Neural progenitor cell (in vitro differentiated cells): ENCODE data around the gene ARHGEF40. TPM values are rescaled to one million over a fixed set of nuclear protein-coding genes. Genes with fewer than 3 reads are reported as not detected.

ENCODE experiments used
- DNase-seq: peaks from one replicate; pipeline ENCODE4 v3.0.0-alpha.2; 2016; ENCODE audit warnings: low spot score
- H2AFZ ChIP-seq: fragments of 200-600 bp; sonication (generic); replicated peaks from 2 replicates; pipeline ENCODE4 v1.6.1; 2016; ENCODE audit warnings: antibody characterized with exemption
- H3F3A ChIP-seq: fragments of 200-600 bp; sonication (generic); 2 replicates; pipeline ENCODE4 v1.6.1; 2016; ENCODE audit warnings: antibody characterized with exemption, low read depth
- H3K27ac ChIP-seq: fragments of 200-600 bp; sonication (generic); 2 replicates; pipeline ENCODE4 v1.5.1; 2016; ENCODE audit warnings: mild to moderate bottlenecking
- H3K27me3 ChIP-seq: fragments of 200-600 bp; sonication (generic); 2 replicates; pipeline ENCODE4 v1.6.1; 2016; ENCODE audit warnings: mild to moderate bottlenecking, moderate library complexity
- H3K36me3 ChIP-seq: fragments of 200-600 bp; sonication (generic); 2 replicates; pipeline ENCODE4 v1.5.1; 2016
- H3K4me1 ChIP-seq: fragments of 200-600 bp; sonication (generic); 2 replicates; pipeline ENCODE4 v1.6.1; 2016; ENCODE audit warnings: mixed run types
- H3K4me2 ChIP-seq: fragments of 200-600 bp; sonication (generic); 2 replicates; pipeline ENCODE4 v1.6.1; 2016
- H3K4me3 ChIP-seq: fragments of 200-600 bp; sonication (generic); 2 replicates; pipeline ENCODE4 v1.5.1; 2016
- H3K79me2 ChIP-seq: fragments of 200-600 bp; sonication (generic); 2 replicates; pipeline ENCODE4 v1.6.1; 2016; ENCODE audit warnings: low read depth
- H3K9ac ChIP-seq: fragments of 200-600 bp; sonication (generic); 2 replicates; pipeline ENCODE4 v1.6.1; 2016
- H3K9me3 ChIP-seq: fragments of 200-600 bp; sonication (generic); 2 replicates; pipeline ENCODE4 v1.5.1; 2016; ENCODE audit warnings: low read depth
- H4K20me1 ChIP-seq: fragments of 200-600 bp; sonication (generic); 2 replicates; pipeline ENCODE4 v1.6.1; 2016; ENCODE audit warnings: low read depth
- H3K27ac Mint-ChIP-seq: 3 replicates; pipeline ENCODE4 v1.8.0; 2021; ENCODE audit warnings: mixed read lengths
- H3K27me3 Mint-ChIP-seq: 2 replicates; pipeline ENCODE4 v1.8.0; 2022; ENCODE audit warnings: low read depth, mild to moderate bottlenecking, inconsistent platforms, moderate library complexity, mixed read lengths; ENCODE audit not compliant: insufficient read depth
- H3K36me3 Mint-ChIP-seq: 3 replicates; pipeline ENCODE4 v1.8.0; 2021; ENCODE audit warnings: mixed read lengths
- H3K4me1 Mint-ChIP-seq: 3 replicates; pipeline ENCODE4 v1.8.0; 2021; ENCODE audit warnings: mixed read lengths
- H3K4me3 Mint-ChIP-seq: 3 replicates; pipeline ENCODE4 v1.8.0; 2021; ENCODE audit warnings: mild to moderate bottlenecking, moderate library complexity, mixed read lengths
- H3K9me3 Mint-ChIP-seq: 3 replicates; pipeline ENCODE4 v1.8.0; 2020; ENCODE audit warnings: mixed read lengths
- CTCF ChIP-seq: fragments of 200-600 bp; sonication (generic); IDR thresholded peaks from 2 replicates; pipeline ENCODE4 v1.5.1; 2017; ENCODE audit warnings: antibody characterized with exemption, mild to moderate bottlenecking
- EZH2 ChIP-seq: fragments of 200-600 bp; sonication (generic); IDR thresholded peaks from 2 replicates; pipeline ENCODE4 v1.6.1; 2017; ENCODE audit warnings: antibody characterized with exemption, mild to moderate bottlenecking, moderate library complexity
- EZH2phosphoT487 ChIP-seq: fragments of 200-600 bp; sonication (generic); IDR thresholded peaks from 2 replicates; pipeline ENCODE4 v1.6.1; 2017; ENCODE audit warnings: antibody characterized with exemption
- total RNA-seq: library from RNA; depleted of rRNA; stranded (reverse); fragments of >200 nt; gene quantifications from 2 replicates; pipeline ENCODE4 v1.2.3, GENCODE V29; 2015; ENCODE audit warnings: low replicate concordance

Gene ARHGEF40
- total RNA-seq, 1 donor from 2014 or later = 15.0 TPM

- Histone ChIP-seq H2AFZ (no peak overlapping the region), H3K27ac (no peak overlapping the region), H3K79me2 (peaks cover 23% of the 10 kb centered on the region), H3K4me1 (peaks cover 10% of the 10 kb centered on the region), H4K20me1 (peaks cover 13% of the 10 kb centered on the region), H3K9ac (no peak overlapping the region), H3K4me2 (peak overlapping the region; percentile 92), H3K27me3 (peaks cover 7% of the 10 kb centered on the region), H3K36me3 (no peaks in the 10 kb centered on the region), H3K9me3 (no peaks in the 10 kb centered on the region), H3K4me3 (peak overlapping the region; percentile 75), H3F3A (peaks cover 44% of the 10 kb centered on the region)
- Mint-ChIP-seq H3K9me3 (no peaks in the 10 kb centered on the region), H3K27me3 (peaks cover 8% of the 10 kb centered on the region), H3K4me3 (peak overlapping the region; percentile 97), H3K36me3 (peaks cover 32% of the 10 kb centered on the region), H3K27ac (peak overlapping the region; percentile 88), H3K4me1 (peaks cover 35% of the 10 kb centered on the region)
- TF ChIP-seq EZH2phosphoT487 (no peak), CTCF (no peak), EZH2 (no peak)
- no peak for DNase-seq
Measured at GRCh38 chr14:21072031-21072473, 1.9 kb downstream of the ARHGEF40 start.

GRCh38 chr14:21072781-21073339, 2.8 kb downstream of the ARHGEF40 start:
- Mint-ChIP-seq H3K9me3 (no peaks in the 10 kb centered on the region), H3K27ac (no peak overlapping the region), H3K36me3 (peaks cover 37% of the 10 kb centered on the region), H3K27me3 (peaks cover 6% of the 10 kb centered on the region), H3K4me1 (peaks cover 32% of the 10 kb centered on the region), H3K4me3 (peak overlapping the region; percentile 97)
- H3K9ac ChIP-seq = no peak overlapping the region
- no peaks in the 10 kb centered on the region for H3K27me3 ChIP-seq
- no peak overlapping the region for H3K4me3 ChIP-seq
- peaks cover 13% of the 10 kb centered on the region for H4K20me1 ChIP-seq
- no peak overlapping the region for H2AFZ ChIP-seq
- H3K27ac ChIP-seq = no peak overlapping the region
- no peak for TF ChIP-seq EZH2
- TF ChIP-seq CTCF = no peak
- TF ChIP-seq EZH2phosphoT487 = no peak
- no peak overlapping the region for H3K4me2 ChIP-seq
- peaks cover 8% of the 10 kb centered on the region for H3K4me1 ChIP-seq
- peaks cover 40% of the 10 kb centered on the region for H3F3A ChIP-seq
- no peaks in the 10 kb centered on the region for H3K36me3 ChIP-seq
- H3K9me3 ChIP-seq = no peaks in the 10 kb centered on the region
- H3K79me2 ChIP-seq = peaks cover 23% of the 10 kb centered on the region
- DNase-seq = no peak

- Mint-ChIP-seq H3K36me3 (peaks cover 42% of the 10 kb centered on the region), H3K27ac (no peak overlapping the region), H3K9me3 (no peaks in the 10 kb centered on the region), H3K4me3 (no peak overlapping the region), H3K27me3 (peaks cover 6% of the 10 kb centered on the region), H3K4me1 (peaks cover 23% of the 10 kb centered on the region)
- no peak overlapping the region for H3K27ac ChIP-seq
- H2AFZ ChIP-seq = no peak overlapping the region
- H3K36me3 ChIP-seq = no peaks in the 10 kb centered on the region
- no peak for DNase-seq
- H3K4me3 ChIP-seq = no peak overlapping the region
- H3F3A ChIP-seq = peaks cover 33% of the 10 kb centered on the region
- peaks cover 13% of the 10 kb centered on the region for H4K20me1 ChIP-seq
- H3K4me1 ChIP-seq = peaks cover 8% of the 10 kb centered on the region
- H3K79me2 ChIP-seq = peaks cover 23% of the 10 kb centered on the region
- H3K4me2 ChIP-seq = no peak overlapping the region
- TF ChIP-seq EZH2phosphoT487 = no peak
- TF ChIP-seq CTCF = no peak
- no peak for TF ChIP-seq EZH2
- H3K27me3 ChIP-seq = no peaks in the 10 kb centered on the region
- no peaks in the 10 kb centered on the region for H3K9me3 ChIP-seq
- no peak overlapping the region for H3K9ac ChIP-seq
Measured at GRCh38 chr14:21073921-21074320, 3.8 kb downstream of the ARHGEF40 start.
